GM12878 (cell line): Measurements from ENCODE around the gene TMEM163. TPM values are rescaled to one million over a fixed set of nuclear protein-coding genes. Genes with fewer than 3 reads are reported as not detected.

Experiments used
- ATAC-seq: fragments of 200-7000 bp; cut with Tn5 transposase; 3 replicates; pipeline ENCODE4 v1.9.1; 2020; ENCODE audit warnings: mild to moderate bottlenecking, moderate library complexity
- BruUV-seq: library from RNA; stranded (reverse); fragments of 400-500 nt; replicated peaks from 2 replicates; lab custom pipeline; 2021; lab: Mats Ljungman, UMichigan
- CTCF ChIA-PET: fragments of 300-600 bp; sonication (Branson Sonifier 250); formaldehyde crosslinking; extraction: SDS; loops from one replicate; lab custom pipeline; 2021; ENCODE audit warnings: inconsistent platforms; lab: Yijun Ruan, JAX
- POLR2A ChIA-PET: fragments of 350-600 bp; formaldehyde crosslinking; extraction: SDS; loops from one replicate; lab custom pipeline; 2021; ENCODE audit warnings: inconsistent platforms; lab: Charles Lee
- RAD21 ChIA-PET: fragments of 300-600 bp; sonication (Branson Sonifier 250); formaldehyde crosslinking; loops from one replicate; lab custom pipeline; 2023; ENCODE audit warnings: antibody characterized with exemption; ENCODE audit not compliant: unreplicated experiment; lab: Charles Lee
- SMC1A ChIA-PET: fragments of 300-600 bp; sonication (Branson Sonifier 250); formaldehyde crosslinking; loops from one replicate; lab custom pipeline; 2023; ENCODE audit not compliant: unreplicated experiment, uncharacterized antibody; lab: Charles Lee
- DNase-seq: peaks from one replicate; pipeline ENCODE4 v3.0.0-alpha.2; 2011; ENCODE audit warnings: low read depth, low spot score
- FAIRE-seq: peaks from 3 replicates; lab custom pipeline; 2011; peaks lifted over from hg19 to GRCh38; lab: Jason Lieb, UNC
- H2AFZ ChIP-seq: 2 replicates; pipeline ENCODE4 v1.6.0; 2011; ENCODE audit warnings: low read depth, low read length, control low read depth; ENCODE audit not compliant: control insufficient read depth
- H3K27ac ChIP-seq: 2 replicates; pipeline ENCODE4 v1.5.1; 2011; ENCODE audit warnings: control low read depth; ENCODE audit not compliant: control insufficient read depth, insufficient read depth
- H3K27me3 ChIP-seq, 2 experiments: replicated peaks in 1 of 2; 2 replicates each; pipeline versions ENCODE4 v1.6.0 to v1.6.1; 2011; ENCODE audit warnings: low read length in 1 of 2; ENCODE audit not compliant: control insufficient read depth in 2 of 2, insufficient read depth in 2 of 2
- H3K36me3 ChIP-seq, 2 experiments: 2 replicates each; pipeline ENCODE4 v1.5.1; 2011; ENCODE audit warnings: low read length in 1 of 2; ENCODE audit not compliant: control insufficient read depth in 2 of 2, insufficient read depth in 2 of 2
- H3K4me1 ChIP-seq: 2 replicates; pipeline ENCODE4 v1.6.1; 2011; ENCODE audit warnings: mild to moderate bottlenecking, low read length, moderate library complexity, mixed read lengths; ENCODE audit not compliant: control insufficient read depth, insufficient read depth
- H3K4me2 ChIP-seq: 2 replicates; pipeline ENCODE4 v1.6.0; 2011; ENCODE audit warnings: control low read depth; ENCODE audit not compliant: control insufficient read depth, insufficient read depth
- H3K4me3 ChIP-seq: fragments of 200-600 bp; sonication (generic); 2 replicates; pipeline ENCODE4 v1.5.1; 2016
- H3K79me2 ChIP-seq: 2 replicates; pipeline ENCODE4 v1.6.0; 2011; ENCODE audit warnings: low read length; ENCODE audit not compliant: control insufficient read depth, insufficient read depth
- H3K9ac ChIP-seq: 2 replicates; pipeline ENCODE4 v1.8.0; 2011; ENCODE audit warnings: low read length, control low read depth, mixed read lengths; ENCODE audit not compliant: control insufficient read depth, insufficient read depth
- H3K9me3 ChIP-seq: replicated peaks from 3 replicates; pipeline ENCODE4 v1.5.1; 2011; ENCODE audit warnings: mild to moderate bottlenecking, low read length; ENCODE audit not compliant: control insufficient read depth, insufficient read depth
- H4K20me1 ChIP-seq: 2 replicates; pipeline ENCODE4 v1.6.0; 2011; ENCODE audit not compliant: control insufficient read depth, insufficient read depth
- BCL11A ChIP-seq: IDR thresholded peaks from 2 replicates; pipeline ENCODE4 v1.6.1; 2011; ENCODE audit warnings: low read depth, low read length
- CBX3 ChIP-seq: fragments of 200-600 bp; sonication (generic); IDR thresholded peaks from 2 replicates; pipeline ENCODE4 v1.6.1; 2016; ENCODE audit warnings: low read depth, borderline replicate concordance
- CEBPZ ChIP-seq: fragments of 150-350 bp; IDR thresholded peaks from 2 replicates; pipeline ENCODE4 v1.6.1; 2016; ENCODE audit warnings: low read depth, low read length
- CHD1 ChIP-seq: IDR thresholded peaks from 2 replicates; pipeline ENCODE4 v1.6.1; 2012; ENCODE audit warnings: low read depth, low read length, improper control_type of control experiment
- KLF5 ChIP-seq: fragments of 450-650 bp; IDR thresholded peaks from 2 replicates; pipeline ENCODE4 v1.6.1; 2014; ENCODE audit warnings: mild to moderate bottlenecking; ENCODE audit not compliant: partially characterized antibody
- MEF2B ChIP-seq: fragments of 450-650 bp; IDR thresholded peaks from 2 replicates; pipeline ENCODE4 v1.6.1; 2018; ENCODE audit warnings: mild to moderate bottlenecking, moderate library complexity; ENCODE audit not compliant: partially characterized antibody, poor library complexity, severe bottlenecking
- NR2F1 ChIP-seq: fragments of 450-650 bp; conservative IDR thresholded peaks from 2 replicates; pipeline ENCODE4 v1.6.1; 2017; ENCODE audit warnings: mild to moderate bottlenecking
- POU2F2 ChIP-seq: IDR thresholded peaks from 3 replicates; pipeline ENCODE4 v1.6.1; 2011; ENCODE audit warnings: low read depth, mild to moderate bottlenecking, low read length, borderline replicate concordance
- PRDM15 ChIP-seq: fragments of 450-650 bp; formaldehyde crosslinking; IDR thresholded peaks from 2 replicates; pipeline ENCODE4 v1.4.0; 2020; ENCODE audit warnings: mild to moderate bottlenecking, moderate library complexity
- SMAD5 ChIP-seq: IDR thresholded peaks from 2 replicates; pipeline ENCODE4 v1.6.1; 2016; ENCODE audit warnings: antibody characterized with exemption, low read depth
- SMARCA5 ChIP-seq: fragments of 450-650 bp; IDR thresholded peaks from 2 replicates; pipeline ENCODE4 v1.6.1; 2017; ENCODE audit warnings: mild to moderate bottlenecking
- STAT3 ChIP-seq: IDR thresholded peaks from 2 replicates; pipeline ENCODE4 v1.6.1; 2011; ENCODE audit warnings: low read depth, low read length, improper control_type of control experiment
- YY1 ChIP-seq: IDR thresholded peaks from 2 replicates; pipeline ENCODE4 v1.6.1; 2011; ENCODE audit warnings: low read depth, mild to moderate bottlenecking, low read length
- ZNF384 ChIP-seq: IDR thresholded peaks from 2 replicates; pipeline ENCODE4 v1.6.1; 2012; ENCODE audit warnings: low read depth, mild to moderate bottlenecking, low read length, improper control_type of control experiment, borderline replicate concordance
- WGBS: methylation state at CpG from one replicate; pipeline ENCODE4 v1.1.6; 2016; ENCODE audit warnings: low lambda C conversion rate; ENCODE audit not compliant: insufficient replicate concordance, insufficient coverage; ENCODE audit errors: missing lambda C conversion rate; 5-methylcytosine and 5-hydroxymethylcytosine counted together
- in situ Hi-C: fragments of 300-500 bp; cut with MboI; formaldehyde crosslinking; loops from 9 replicates; pipeline ENCODE4 v1.14.3; 2018; ENCODE audit warnings: mixed read lengths
- intact Hi-C: fragments of 100-400 bp; cut with micrococcal nuclease; formaldehyde crosslinking; loops from one replicate; pipeline ENCODE4 v1.14.2; 2022; ENCODE audit not compliant: unreplicated experiment
- polyA plus RNA-seq, 11 experiments: library from polyadenylated mRNA; depleted of rRNA in 4 of 11; unstranded in 6 of 11; stranded (reverse) in 5 of 11; fragments of >200 nt; fragmentation: Nextera tagmentation in 4 of 11; fragmentation: Illumina TruSeq in 1 of 11; extraction: Ambion mirVana in 4 of 11; extraction: Trizol in 1 of 11; gene quantifications; 1 replicate in 1 of 11; 2 replicates in 10 of 11; pipeline versions ENCODE4 v1.2.1 to v1.2.3, GENCODE V29; 2011 to 2016; ENCODE audit warnings: inconsistent platforms in 2 of 11, missing spikeins in 2 of 11, low read depth in 1 of 11
- total RNA-seq, 4 experiments: library from RNA; depleted of rRNA in 3 of 4; stranded (reverse); fragments of >200 nt in 3 of 4; fragmentation: Illumina TruSeq in 1 of 4; extraction: Trizol in 1 of 4; gene quantifications; 2 replicates each; pipeline versions ENCODE4 v1.2.1 to v1.2.3, GENCODE V29; 2013 to 2021

TMEM163 gene
- total and polyA plus RNA-seq, 10 of the 15 experiments (the other 5 are each of a cell fraction or from before 2014, with no cell fraction given) = 0.05 to 0.11 (median 0.07) TPM; not detected in 4

- H3K4me1 ChIP-seq = no peaks in the 10 kb centered on the region
- H3K4me3 ChIP-seq = no peak overlapping the region
- H3K36me3 ChIP-seq = no peaks in the 10 kb centered on the region
- 0 out of 4 replicates have a peak, but pooled peaks cover 0 to 1% of the 10 kb centered on the region in 2 experiments for H3K27me3 ChIP-seq
- 0% methylated on average over 1 of the region's 2 CpGs for WGBS
- FAIRE-seq = no peak
- DNase-seq = no peak
- in situ Hi-C loops (no loop called here), intact Hi-C loops (loop anchor here (5.0 kb wide), 1 partner anchor 425 kb away; no protein-coding TSS in a partner anchor)
- H2AFZ ChIP-seq = no peak overlapping the region
- no peaks in the 10 kb centered on the region for H4K20me1 ChIP-seq
- no peak for ATAC-seq
- SMC1A ChIA-PET = no interaction called here
- H3K9ac ChIP-seq = no peak overlapping the region
- POLR2A ChIA-PET = no interaction called here
- CTCF ChIA-PET = no interaction called here
- BruUV-seq = no TSS peak
- H3K9me3 ChIP-seq = no peaks in the 10 kb centered on the region
- H3K27ac ChIP-seq = no peak overlapping the region
- TF ChIP-seq CHD1 (no peak), STAT3 (no peak), PRDM15 (CRISPR knock-in tag) (no peak), MEF2B (no peak), SMAD5 (no peak), KLF5 (no peak), CEBPZ (no peak), NR2F1 (no peak), CBX3 (no peak), YY1 (no peak), SMARCA5 (no peak), POU2F2 (no peak), ZNF384 (no peak), BCL11A (no peak)
- TF ChIP-seq, all 136 proteins: peak for 0
- RAD21 ChIA-PET = no interaction called here
- Histone ChIP-seq H3K79me2 (no peaks in the 10 kb centered on the region), H3K4me2 (no peak overlapping the region)
Observed at GRCh38 chr2:134537121-134537520, 181.7 kb downstream of the TMEM163 start.
